Measurements from ENCODE around the gene RSPH3.
"Not testable (repeated sequence)": the region's sequence is repeated elsewhere in the genome, so short reads cannot be mapped to it uniquely, and the experiment has no call there.

Gene RSPH3

GRCh38 chr6:158972241-158973233 is 27.5 kb downstream of the RSPH3 start:
- no peak for DNase-seq (ENCODE audit: low read depth in 2 of 2)

- no peak for DNase-seq (ENCODE audit: low read depth in 2 of 2)
These were observed 29.2 kb downstream of the RSPH3 start for GRCh38 chr6:158970640-158971275.

GRCh38 chr6:158969148-158969547 is 30.9 kb downstream of the RSPH3 start:
- DNase-seq (ENCODE audit: low read depth in 2 of 2), result no peak

- DNase-seq (ENCODE audit: low read depth in 2 of 2), result no peak
These were observed 36.8 kb downstream of the RSPH3 start for GRCh38 chr6:158963020-158963808.

GRCh38 chr6:158962371-158962770 is 37.6 kb downstream of the RSPH3 start:
- DNase-seq (ENCODE audit: low read depth in 2 of 2), result no peak

- DNase-seq (ENCODE audit: low read depth in 2 of 2), result no peak
These were observed 40.0 kb downstream of the RSPH3 start for GRCh38 chr6:158960026-158960425.

GRCh38 chr6:158959552-158959951 is 40.5 kb downstream of the RSPH3 start:
- DNase-seq (ENCODE audit: low read depth in 2 of 2), result no peak

- no peak for DNase-seq (ENCODE audit: low read depth in 2 of 2)
These were observed 41.3 kb downstream of the RSPH3 start for GRCh38 chr6:158958504-158959386.

GRCh38 chr6:158955255-158955654 is 44.7 kb downstream of the RSPH3 start:
- DNase-seq (ENCODE audit: low read depth in 2 of 2), result no peak

- DNase-seq (ENCODE audit: low read depth in 2 of 2), result no peak
These were observed 45.2 kb downstream of the RSPH3 start for GRCh38 chr6:158954753-158955152.

- DNase-seq (ENCODE audit: low read depth in 2 of 2), result not testable (repeated sequence)
These were observed 48.0 kb downstream of the RSPH3 start for GRCh38 chr6:158952011-158952410.

- not testable (repeated sequence) for DNase-seq (ENCODE audit: low read depth in 2 of 2)
These were observed 48.4 kb downstream of the RSPH3 start for GRCh38 chr6:158951565-158951964.

GRCh38 chr6:158947284-158947683 is 52.7 kb downstream of the RSPH3 start:
- no peak for DNase-seq (ENCODE audit: low read depth in 2 of 2)

- no peak for DNase-seq (ENCODE audit: low read depth in 2 of 2)
These were observed 56.5 kb downstream of the RSPH3 start for GRCh38 chr6:158943380-158944032.

GRCh38 chr6:158942349-158942748 is 57.7 kb downstream of the RSPH3 start:
- no peak for DNase-seq (ENCODE audit: low read depth in 2 of 2)

GRCh38 chr6:158941246-158941645 is 58.8 kb downstream of the RSPH3 start:
- no peak for DNase-seq (ENCODE audit: low read depth in 2 of 2)

GRCh38 chr6:158939255-158940159 is 60.5 kb downstream of the RSPH3 start:
- DNase-seq (ENCODE audit: low read depth in 2 of 2), result no peak

- no peak for DNase-seq (ENCODE audit: low read depth in 2 of 2)
These were observed 61.2 kb downstream of the RSPH3 start for GRCh38 chr6:158938811-158939254.

- DNase-seq (ENCODE audit: low read depth in 2 of 2), result no peak
These were observed 61.8 kb downstream of the RSPH3 start for GRCh38 chr6:158938220-158938619.
